Measurements from ENCODE around the gene OTUD6A. TPM values are rescaled to one million over a fixed set of nuclear protein-coding genes. Genes with fewer than 3 reads are reported as not detected.
"Not testable (repeated sequence)": the region's sequence is repeated elsewhere in the genome, so short reads cannot be mapped to it uniquely, and the experiment has no call there.

OTUD6A gene
- total RNA-seq, 2 experiments from 2014 or later = not detected

DNA sequence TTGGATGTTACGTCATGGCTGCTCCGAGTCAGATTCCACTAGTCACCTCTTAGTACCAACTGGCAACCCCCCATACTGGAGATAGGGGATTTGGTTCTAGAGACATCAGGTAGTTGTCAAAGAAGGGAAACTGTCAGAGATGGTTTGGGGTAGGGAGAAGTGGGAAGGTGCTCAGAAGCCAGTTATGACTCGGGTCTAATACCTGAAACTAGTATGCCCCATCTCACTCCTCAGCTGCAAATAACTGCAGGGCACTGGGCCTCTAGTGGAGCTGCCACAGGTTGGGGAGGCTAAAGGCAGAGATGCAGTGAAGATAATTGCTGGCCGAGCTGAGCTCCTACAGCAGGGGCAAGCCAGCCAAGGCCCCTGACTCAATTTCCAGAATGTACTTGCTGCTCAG lies 30.0 kb downstream of the OTUD6A start:
- no peak overlapping the region for H3K4me3 Mint-ChIP-seq
- POLR2A ChIA-PET = no interaction called here
- peaks cover 2% of the 10 kb centered on the region for H3K27me3 Mint-ChIP-seq (ENCODE audit: low read depth)
- DNase-seq = no peak
- no peak overlapping the region for H3K27ac Mint-ChIP-seq
- CTCF ChIA-PET = no interaction called here
- H3K9me3 Mint-ChIP-seq (ENCODE audit: insufficient read depth) = no peaks in the 10 kb centered on the region
- H3K4me1 Mint-ChIP-seq (ENCODE audit: low read depth) = no peaks in the 10 kb centered on the region
- H3K36me3 Mint-ChIP-seq (ENCODE audit: low read depth) = no peaks in the 10 kb centered on the region
- ATAC-seq = no peak

DNA sequence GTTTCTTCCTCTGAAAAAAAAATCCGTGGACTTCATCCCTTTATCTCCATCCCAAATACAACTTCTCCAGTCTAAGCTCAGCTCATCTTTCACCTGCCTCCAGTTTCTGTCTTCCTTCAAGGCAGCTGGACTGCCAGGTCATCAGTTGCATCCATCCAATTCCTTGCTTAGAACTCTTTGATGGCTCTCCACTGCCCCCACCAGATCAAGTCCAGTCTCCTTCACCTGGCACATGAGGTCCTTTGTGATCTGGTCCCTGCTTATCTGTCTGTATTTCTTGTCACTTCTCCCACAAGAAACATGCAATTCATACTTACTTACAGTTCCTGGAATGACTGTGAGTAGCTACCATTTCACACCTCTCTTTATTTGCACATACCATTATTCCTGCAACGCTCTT lies 33.8 kb downstream of the OTUD6A start:
- Mint-ChIP-seq H3K4me1 (ENCODE audit: low read depth) (no peaks in the 10 kb centered on the region), H3K36me3 (ENCODE audit: low read depth) (no peaks in the 10 kb centered on the region), H3K27ac (no peak overlapping the region), H3K9me3 (ENCODE audit: insufficient read depth) (no peaks in the 10 kb centered on the region), H3K27me3 (ENCODE audit: low read depth) (peaks cover 2% of the 10 kb centered on the region), H3K4me3 (no peak overlapping the region)
- DNase-seq (no peak), ATAC-seq (no peak)
- CTCF ChIA-PET = interaction anchor here (0.8 to 2.9 kb wide), 7 partner anchors 19 to 603 kb away, joined by 3 to 20 read pairs (median 4); no protein-coding TSS in a partner anchor
- POLR2A ChIA-PET = no interaction called here

DNA sequence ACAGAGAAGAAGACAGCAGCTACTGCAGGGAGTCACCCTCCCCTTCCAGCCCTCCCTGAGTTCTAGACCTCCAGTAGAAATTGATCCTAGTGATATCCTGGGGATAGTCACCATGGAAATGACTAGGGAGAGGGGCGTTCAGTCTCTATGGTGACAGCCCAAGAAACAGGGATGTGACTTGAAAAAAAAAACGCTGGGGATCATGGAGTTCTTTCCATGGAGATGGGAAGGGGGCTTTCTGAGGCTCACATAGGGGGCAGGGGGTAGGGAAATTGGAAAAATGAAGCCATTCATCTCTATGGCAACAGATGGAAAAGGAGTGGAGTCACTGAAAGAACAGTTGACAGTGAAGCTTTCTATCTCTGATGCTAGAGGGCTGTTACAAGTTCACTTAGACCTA lies 43.0 kb downstream of the OTUD6A start:
- DNase-seq (no peak), ATAC-seq (no peak)
- no peaks in the 10 kb centered on the region for H3K4me1 Mint-ChIP-seq (ENCODE audit: low read depth)
- H3K27me3 Mint-ChIP-seq (ENCODE audit: low read depth) = no peaks in the 10 kb centered on the region
- H3K27ac Mint-ChIP-seq = no peak overlapping the region
- H3K4me3 Mint-ChIP-seq = no peak overlapping the region
- POLR2A ChIA-PET = no interaction called here
- H3K36me3 Mint-ChIP-seq (ENCODE audit: low read depth) = no peaks in the 10 kb centered on the region
- CTCF ChIA-PET = no interaction called here
- no peaks in the 10 kb centered on the region for H3K9me3 Mint-ChIP-seq (ENCODE audit: insufficient read depth)

DNA sequence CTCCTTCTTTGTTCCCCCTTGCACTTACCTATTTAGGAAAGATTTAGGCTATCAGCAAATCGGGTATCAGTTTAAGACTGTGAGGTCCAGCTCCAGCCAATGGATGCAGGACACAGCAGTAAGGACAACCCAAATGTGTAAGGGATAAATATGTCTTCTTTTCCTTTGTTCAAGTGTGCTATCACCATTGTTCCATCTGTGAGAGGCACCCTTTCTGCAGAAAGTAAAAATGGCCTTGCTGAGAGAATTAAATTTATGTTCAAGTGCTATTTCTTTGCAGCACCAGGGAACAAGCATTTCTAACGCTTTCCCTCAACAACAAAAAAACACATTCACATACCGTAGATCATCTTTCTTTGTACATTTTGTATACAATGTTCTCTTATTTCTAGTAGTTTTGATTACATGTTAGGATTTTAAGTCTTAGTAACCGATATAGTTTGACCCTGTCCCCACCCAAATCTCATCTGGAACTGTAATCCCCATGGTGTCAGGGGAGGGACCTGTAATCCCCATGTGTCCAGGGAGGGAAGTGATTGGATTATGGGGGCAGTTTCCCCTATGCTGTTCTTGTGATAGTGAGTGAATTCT lies 49.3 kb downstream of the OTUD6A start:
- POLR2A ChIA-PET; H3K4me1 Mint-ChIP-seq (ENCODE audit: low read depth); H3K4me3 Mint-ChIP-seq; DNase-seq; H3K36me3 Mint-ChIP-seq (ENCODE audit: low read depth); CTCF ChIA-PET; ATAC-seq; H3K27ac Mint-ChIP-seq; H3K27me3 Mint-ChIP-seq (ENCODE audit: low read depth): not testable (repeated sequence)
- peaks cover 12% of the 10 kb centered on the region for H3K9me3 Mint-ChIP-seq (ENCODE audit: insufficient read depth)

Small RNA genes within 50 kb of the gene (microRNA-seq; reads per million reads assigned to microRNA genes)
- 5.2 reads per million for gene MIR676

Other genes with a start within 250 kb of the OTUD6A start
- not detected for gene AWAT2, start 12.5 kb upstream of the OTUD6A start, total RNA-seq
- gene IGBP1, start 71.0 kb downstream of the OTUD6A start, total RNA-seq = 10 to 100 TPM; 44.5 to 45.3 TPM
- not detected for gene DGAT2L6, start 115.0 kb downstream of the OTUD6A start, total RNA-seq
- not detected for gene AWAT1, start 172.2 kb downstream of the OTUD6A start, total RNA-seq
- under 1 TPM; 0.21 to 0.45 TPM for gene P2RY4, start 197.7 kb downstream of the OTUD6A start, total RNA-seq
- not detected for gene ARR3, start 205.9 kb downstream of the OTUD6A start, total RNA-seq
- gene RAB41, start 219.7 kb downstream of the OTUD6A start, total RNA-seq = not detected
- gene PDZD11, start 227.5 kb downstream of the OTUD6A start, total RNA-seq = 10 to 100 TPM; 38.7 to 39.7 TPM
- gene KIF4A, start 227.6 kb downstream of the OTUD6A start, total RNA-seq = 10 to 100 TPM; 41.3 to 44.3 TPM